ENCODE data around the gene HCK.
A peak's percentile ranks its signal among the peaks of the same experiment; 100 is the strongest.

Gene HCK

GRCh38 chr20:32109392-32110172 is 57.5 kb downstream of the HCK start, which contains the start of gene TM9SF4 (continued):
- TF ChIP-seq ZNF148 (tag by site-specific recombination; IDR thresholded peaks at IDR 0.05; ENCODE audit: borderline replicate concordance) = no peak

- Histone ChIP-seq H3K4me3 (ENCODE audit: low read depth, low read length) (peak overlapping the region; percentile 87), H3K9me3 (ENCODE audit: control insufficient read depth, insufficient read depth, low read depth, low read length) (no peaks in the 10 kb centered on the region), H3K27ac (ENCODE audit: extremely low read depth, low read depth, low read length) (peak overlapping the region; percentile 95), H3K36me3 (ENCODE audit: control insufficient read depth in 2 of 2, insufficient read depth in 1 of 2, low read length in 2 of 2) (peaks cover 0 to 13% of the 10 kb centered on the region in 2 experiments; a peak in 1 of 3 replicates), H3K4me1 (ENCODE audit: control insufficient read depth, insufficient read depth, low read length) (0 out of 2 replicates have a peak, but pooled peaks cover 3% of the 10 kb centered on the region)
- POLR2A ChIA-PET = interaction anchor here (0.6 to 1.7 kb wide), 3 partner anchors 12 to 249 kb away, joined by 3 read pairs; no protein-coding TSS in a partner anchor
- TF ChIP-seq ZBTB49 (tag by site-specific recombination; IDR thresholded peaks at IDR 0.05; ENCODE audit: low read depth) = no peak
- peak; percentile 10; the same call in 1 of the 2 replicates for TF ChIP-seq GLIS2 (tag by site-specific recombination; IDR thresholded peaks at IDR 0.05)
- peak; percentile 57 for TF ChIP-seq ZBTB20 (tag by site-specific recombination; IDR thresholded peaks at IDR 0.05)
- peak; percentile 78 for TF ChIP-seq ZBTB48 (tag by site-specific recombination; IDR thresholded peaks at IDR 0.05)
- CTCF ChIA-PET = interaction anchor here (0.5 to 2.1 kb wide), 3 partner anchors 18 to 90 kb away, joined by 3 to 12 read pairs (median 3); no protein-coding TSS in a partner anchor
Measured at GRCh38 chr20:32110173-32110704, 58.2 kb downstream of the HCK start.

- POLR2A ChIA-PET = interaction anchor here (0.6 to 1.7 kb wide), 2 partner anchors 13 to 46 kb away, joined by 3 read pairs; no protein-coding TSS in a partner anchor
- H3K27ac ChIP-seq (ENCODE audit: extremely low read depth, low read depth, low read length) = no peak overlapping the region
Measured at GRCh38 chr20:32110727-32111126, 58.7 kb downstream of the HCK start.

More at GRCh38 chr20:32110727-32111126, 58.7 kb downstream of the HCK start:
- 0 out of 2 replicates have a peak, but pooled peaks cover 3% of the 10 kb centered on the region for H3K4me1 ChIP-seq (ENCODE audit: control insufficient read depth, insufficient read depth, low read length)
- peaks cover 0 to 15% of the 10 kb centered on the region in 2 experiments; a peak in 1 of 3 replicates for H3K36me3 ChIP-seq (ENCODE audit: control insufficient read depth in 2 of 2, insufficient read depth in 1 of 2, low read length in 2 of 2)
- TF ChIP-seq ZNF302 (tag by site-specific recombination; IDR thresholded peaks at IDR 0.05; ENCODE audit: low read depth) = no peak
- TF ChIP-seq ZBTB1 (tag by site-specific recombination; IDR thresholded peaks at IDR 0.05) = no peak
- TF ChIP-seq ZNF426 (tag by site-specific recombination; IDR thresholded peaks at IDR 0.05) = no peak
- TF ChIP-seq ZNF433 (tag by site-specific recombination; IDR thresholded peaks at IDR 0.05; ENCODE audit: low read depth) = no peak
- no peak for TF ChIP-seq ZBTB8A (tag by site-specific recombination; IDR thresholded peaks at IDR 0.05)
- TF ChIP-seq HIC1 (tag by site-specific recombination; IDR thresholded peaks at IDR 0.05) = no peak
- no peak for TF ChIP-seq ZNF560 (tag by site-specific recombination; IDR thresholded peaks at IDR 0.05; ENCODE audit: borderline replicate concordance)
- no peak for TF ChIP-seq SP2 (tag by site-specific recombination; IDR thresholded peaks at IDR 0.05)
- TF ChIP-seq ZBTB48 (tag by site-specific recombination; IDR thresholded peaks at IDR 0.05) = no peak
- TF ChIP-seq ZNF837 (tag by site-specific recombination; IDR thresholded peaks at IDR 0.05) = no peak
- CTCF ChIA-PET = interaction anchor here (2.1 kb wide), 1 partner anchor 19 kb away, joined by 12 read pairs; no protein-coding TSS in a partner anchor
- peak overlapping the region; percentile 87 for H3K4me3 ChIP-seq (ENCODE audit: low read depth, low read length)
- H3K9me3 ChIP-seq (ENCODE audit: control insufficient read depth, insufficient read depth, low read depth, low read length) = no peaks in the 10 kb centered on the region

All from HEK293 (cell line).